Measurements from ENCODE around the gene ALKBH8.

- TF ChIP-seq ISL1 (CRISPR knock-in tag; IDR thresholded peaks at IDR 0.05): peak; percentile 26
- no peak for TF ChIP-seq TSHZ2 (CRISPR knock-in tag; IDR thresholded peaks at IDR 0.05)
- TF ChIP-seq ARNTL (CRISPR knock-in tag; IDR thresholded peaks at IDR 0.05; ENCODE audit: borderline replicate concordance, low read depth): no peak
- no peak for TF ChIP-seq ZFP30 (CRISPR knock-in tag; IDR thresholded peaks at IDR 0.05)
- no peak for TF ChIP-seq GLIS3 (CRISPR knock-in tag; IDR thresholded peaks at IDR 0.05)
- TF ChIP-seq BACH2 (CRISPR knock-in tag; IDR thresholded peaks at IDR 0.05; ENCODE audit: borderline replicate concordance): no peak
- TF ChIP-seq TCF4 (CRISPR knock-in tag; IDR thresholded peaks at IDR 0.05; ENCODE audit: borderline replicate concordance): no peak
Observed at GRCh38 chr11:107561688-107562087, 3.8 kb downstream of the ALKBH8 start.
